ENCODE measurements around the gene WASF3.

- TF ChIP-seq CTCF (IDR thresholded peaks at IDR 0.05 in 8 of 11, conservative IDR thresholded peaks at IDR 0.05 in 3 of 11): no peak
- TF ChIP-seq POLR2A (IDR thresholded peaks at IDR 0.05): no peak
These were observed 67.1 kb downstream of the WASF3 start for GRCh38 chr13:26624572-26624971.

Measured in spleen (tissue), 7 donors.